K562 (cell line): ENCODE data around the gene TCHH. TPM values are rescaled to one million over a fixed set of nuclear protein-coding genes. Genes with fewer than 3 reads are reported as not detected.
A peak's percentile ranks its signal among the peaks of the same experiment; 100 is the strongest.

Source experiments
- ADNP ChIP-seq: fragments of 200-800 bp; sonication (Bioruptor generic); IDR thresholded peaks from 2 replicates; pipeline ENCODE4 v1.6.1; 2016; ENCODE audit warnings: missing genetic modification characterization, missing compliant biosample characterization
- BMI1 ChIP-seq: fragments of 150-350 bp; IDR thresholded peaks from 2 replicates; pipeline ENCODE4 v1.6.1; 2014; ENCODE audit warnings: low read length
- CC2D1A ChIP-seq: fragments of 450-650 bp; IDR thresholded peaks from 2 replicates; pipeline ENCODE4 v1.6.1; 2017; ENCODE audit warnings: mild to moderate bottlenecking
- CEBPG ChIP-seq, 3 experiments: fragments of 200-800 bp in 1 of 3; sonication (Bioruptor generic) in 1 of 3; sonication (generic) in 1 of 3; formaldehyde crosslinking in 1 of 3; IDR thresholded peaks in 2 of 3; conservative IDR thresholded peaks in 1 of 3; 2 replicates each; pipeline versions ENCODE4 v1.6.1 to v1.8.0; 2016 to 2022; ENCODE audit warnings: missing compliant biosample characterization in 2 of 3, missing genetic modification characterization in 2 of 3, mild to moderate bottlenecking in 1 of 3, missing genetic modification reagents in 1 of 3
- HCFC1 ChIP-seq: IDR thresholded peaks from 2 replicates; pipeline ENCODE4 v1.6.1; 2012; ENCODE audit warnings: low read depth, low read length, improper control_type of control experiment
- KDM4B ChIP-seq, 2 experiments: fragments of 450-650 bp in 1 of 2; sonication (generic) in 1 of 2; IDR thresholded peaks; 2 replicates each; pipeline ENCODE4 v1.6.1; 2016 to 2017; ENCODE audit warnings: borderline replicate concordance in 2 of 2, antibody characterized with exemption in 1 of 2, low read depth in 1 of 2, mild to moderate bottlenecking in 1 of 2
- PCBP2 ChIP-seq: fragments of 200-400 bp; formaldehyde crosslinking; IDR thresholded peaks from 2 replicates; pipeline ENCODE4 v1.6.1; 2018; ENCODE audit warnings: low read length, low read depth, mild to moderate bottlenecking, moderate library complexity; ENCODE audit not compliant: poor library complexity, severe bottlenecking
- RCOR1 ChIP-seq, 2 experiments: IDR thresholded peaks; 2 replicates each; pipeline ENCODE4 v1.6.1; 2012; ENCODE audit warnings: low read depth in 2 of 2, low read length in 2 of 2, borderline replicate concordance in 1 of 2, improper control_type of control experiment in 1 of 2
- TRIM24 ChIP-seq, 2 experiments: fragments of 450-650 bp; IDR thresholded peaks; 2 replicates each; pipeline ENCODE4 v1.6.1; 2016
- ZC3H8 ChIP-seq: fragments of 450-650 bp; IDR thresholded peaks from 2 replicates; pipeline ENCODE4 v1.6.1; 2017
- ZFPM2 ChIP-seq: fragments of 250-450 bp; sonication (Bioruptor Pico); IDR thresholded peaks from 2 replicates; pipeline ENCODE4 v1.5.1; 2022; ENCODE audit warnings: mild to moderate bottlenecking
- ZNF133 ChIP-seq: fragments of 250-450 bp; sonication (Bioruptor Pico); IDR thresholded peaks from 2 replicates; pipeline ENCODE4 v1.4.0; 2020; ENCODE audit warnings: mild to moderate bottlenecking
- polyA plus RNA-seq, 8 experiments: library from polyadenylated mRNA; depleted of rRNA in 4 of 8; stranded (reverse) in 5 of 8; unstranded in 3 of 8; fragments of >200 nt; fragmentation: Nextera tagmentation in 2 of 8; fragmentation: Illumina TruSeq in 1 of 8; extraction: Ambion mirVana in 2 of 8; extraction: Trizol in 1 of 8; gene quantifications; 2 replicates each; pipeline versions ENCODE4 v1.2.1 to v1.2.3, GENCODE V29; 2011 to 2014; ENCODE audit warnings: inconsistent platforms in 1 of 8, missing spikeins in 1 of 8
- total RNA-seq, 7 experiments: library from RNA; depleted of rRNA in 6 of 7; stranded (reverse); fragments of >200 nt in 6 of 7; fragmentation: Illumina TruSeq in 2 of 7; extraction: Trizol in 2 of 7; gene quantifications; 2 replicates each; pipeline versions ENCODE4 v1.2.1 to v1.2.3, GENCODE V29; 2011 to 2021; ENCODE audit warnings: low replicate concordance in 1 of 7
- TF ChIP-seq, protein P1 (sequence below): fragments of 250-450 bp; sonication (Bioruptor Pico); IDR thresholded peaks from 2 replicates; pipeline ENCODE4 v1.8.0; 2021; ENCODE audit warnings: moderate library complexity, mild to moderate bottlenecking, inconsistent platforms
- TF ChIP-seq, protein P2 (sequence below): IDR thresholded peaks from 3 replicates; pipeline ENCODE4 v1.6.1; 2011; ENCODE audit warnings: borderline replicate concordance, mild to moderate bottlenecking; ENCODE audit not compliant: insufficient read length, insufficient read depth
- TF ChIP-seq, protein P3 (sequence below): fragments of 200-400 bp; formaldehyde crosslinking; IDR thresholded peaks from 2 replicates; pipeline ENCODE4 v1.6.1; 2017; ENCODE audit warnings: mild to moderate bottlenecking, low read depth, low read length, moderate library complexity
- TF ChIP-seq, protein P4 (sequence below): fragments of 250-450 bp; sonication (Bioruptor Pico); IDR thresholded peaks from 2 replicates; pipeline ENCODE4 v1.4.0; 2020
- TF ChIP-seq, protein P5 (sequence below): fragments of 450-650 bp; formaldehyde crosslinking; IDR thresholded peaks from 2 replicates; pipeline ENCODE4 v1.4.0; 2020; ENCODE audit warnings: mild to moderate bottlenecking
- TF ChIP-seq, protein P6 (sequence below): sonication (generic); formaldehyde crosslinking; IDR thresholded peaks from 2 replicates; pipeline ENCODE4 v1.8.0; 2022; ENCODE audit warnings: mild to moderate bottlenecking, missing genetic modification reagents
- TF ChIP-seq, protein P7 (sequence below): fragments of 450-650 bp; IDR thresholded peaks from 2 replicates; pipeline ENCODE4 v1.6.1; 2016

TCHH gene
- total and polyA plus RNA-seq, 9 of the 15 experiments (the other 6 are each of a cell fraction or from before 2014, with no cell fraction given): not detected

DNA sequence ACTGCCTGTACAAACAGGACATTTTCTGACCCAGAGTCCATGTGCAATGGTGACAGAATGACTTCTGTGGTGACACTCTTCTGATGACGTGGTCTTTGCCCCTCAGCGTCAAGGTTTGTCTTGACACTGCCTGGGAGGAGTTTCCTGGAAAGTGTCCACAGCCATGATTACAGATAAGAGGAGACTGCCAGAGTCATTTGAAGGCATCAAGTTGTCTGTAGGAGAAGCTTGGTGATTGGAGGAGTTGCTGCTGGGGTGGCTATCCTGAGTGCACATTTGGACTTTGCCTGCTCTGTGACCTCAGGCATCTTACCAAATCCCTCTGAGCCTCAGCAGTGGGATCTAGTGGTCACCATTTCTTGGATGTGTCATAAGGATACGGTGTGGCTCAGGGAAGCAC is 44.1 kb downstream of the TCHH start (continued):
- TF ChIP-seq ZFPM2 (CRISPR knock-in tag) (no peak), HCFC1 (no peak), PCBP2 (no peak), CC2D1A (peak; percentile 72; the same call in 1 of the 2 replicates), TRIM24 (IDR thresholded peaks at IDR 0.05) (no peak), ZNF133 (CRISPR knock-in tag) (no peak), RCOR1 (IDR thresholded peaks at IDR 0.05; ENCODE audit: borderline replicate concordance in 1 of 2, low read depth in 2 of 2, low read length in 2 of 2) (peak in 1 of 2 experiments; percentile 77; a peak in 2 of 4 replicates), ZC3H8 (no peak), ADNP (tag) (no peak), BMI1 (no peak), CEBPG (CRISPR knock-in tag; IDR thresholded peaks at IDR 0.05) (no peak), CEBPG (tag; conservative IDR thresholded peaks at IDR 0.05 in 1 of 2, IDR thresholded peaks at IDR 0.05 in 1 of 2) (no peak), KDM4B (IDR thresholded peaks at IDR 0.05; ENCODE audit: borderline replicate concordance in 2 of 2, low read depth in 1 of 2) (no peak)
- TF ChIP-seq, protein P1, sequence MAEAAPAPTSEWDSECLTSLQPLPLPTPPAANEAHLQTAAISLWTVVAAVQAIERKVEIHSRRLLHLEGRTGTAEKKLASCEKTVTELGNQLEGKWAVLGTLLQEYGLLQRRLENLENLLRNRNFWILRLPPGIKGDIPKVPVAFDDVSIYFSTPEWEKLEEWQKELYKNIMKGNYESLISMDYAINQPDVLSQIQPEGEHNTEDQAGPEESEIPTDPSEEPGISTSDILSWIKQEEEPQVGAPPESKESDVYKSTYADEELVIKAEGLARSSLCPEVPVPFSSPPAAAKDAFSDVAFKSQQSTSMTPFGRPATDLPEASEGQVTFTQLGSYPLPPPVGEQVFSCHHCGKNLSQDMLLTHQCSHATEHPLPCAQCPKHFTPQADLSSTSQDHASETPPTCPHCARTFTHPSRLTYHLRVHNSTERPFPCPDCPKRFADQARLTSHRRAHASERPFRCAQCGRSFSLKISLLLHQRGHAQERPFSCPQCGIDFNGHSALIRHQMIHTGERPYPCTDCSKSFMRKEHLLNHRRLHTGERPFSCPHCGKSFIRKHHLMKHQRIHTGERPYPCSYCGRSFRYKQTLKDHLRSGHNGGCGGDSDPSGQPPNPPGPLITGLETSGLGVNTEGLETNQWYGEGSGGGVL (CRISPR knock-in tag): no peak
- TF ChIP-seq, protein P2, sequence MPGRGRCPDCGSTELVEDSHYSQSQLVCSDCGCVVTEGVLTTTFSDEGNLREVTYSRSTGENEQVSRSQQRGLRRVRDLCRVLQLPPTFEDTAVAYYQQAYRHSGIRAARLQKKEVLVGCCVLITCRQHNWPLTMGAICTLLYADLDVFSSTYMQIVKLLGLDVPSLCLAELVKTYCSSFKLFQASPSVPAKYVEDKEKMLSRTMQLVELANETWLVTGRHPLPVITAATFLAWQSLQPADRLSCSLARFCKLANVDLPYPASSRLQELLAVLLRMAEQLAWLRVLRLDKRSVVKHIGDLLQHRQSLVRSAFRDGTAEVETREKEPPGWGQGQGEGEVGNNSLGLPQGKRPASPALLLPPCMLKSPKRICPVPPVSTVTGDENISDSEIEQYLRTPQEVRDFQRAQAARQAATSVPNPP: no peak
- TF ChIP-seq, protein P3, sequence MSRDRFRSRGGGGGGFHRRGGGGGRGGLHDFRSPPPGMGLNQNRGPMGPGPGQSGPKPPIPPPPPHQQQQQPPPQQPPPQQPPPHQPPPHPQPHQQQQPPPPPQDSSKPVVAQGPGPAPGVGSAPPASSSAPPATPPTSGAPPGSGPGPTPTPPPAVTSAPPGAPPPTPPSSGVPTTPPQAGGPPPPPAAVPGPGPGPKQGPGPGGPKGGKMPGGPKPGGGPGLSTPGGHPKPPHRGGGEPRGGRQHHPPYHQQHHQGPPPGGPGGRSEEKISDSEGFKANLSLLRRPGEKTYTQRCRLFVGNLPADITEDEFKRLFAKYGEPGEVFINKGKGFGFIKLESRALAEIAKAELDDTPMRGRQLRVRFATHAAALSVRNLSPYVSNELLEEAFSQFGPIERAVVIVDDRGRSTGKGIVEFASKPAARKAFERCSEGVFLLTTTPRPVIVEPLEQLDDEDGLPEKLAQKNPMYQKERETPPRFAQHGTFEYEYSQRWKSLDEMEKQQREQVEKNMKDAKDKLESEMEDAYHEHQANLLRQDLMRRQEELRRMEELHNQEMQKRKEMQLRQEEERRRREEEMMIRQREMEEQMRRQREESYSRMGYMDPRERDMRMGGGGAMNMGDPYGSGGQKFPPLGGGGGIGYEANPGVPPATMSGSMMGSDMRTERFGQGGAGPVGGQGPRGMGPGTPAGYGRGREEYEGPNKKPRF: no peak
- TF ChIP-seq, protein P4, sequence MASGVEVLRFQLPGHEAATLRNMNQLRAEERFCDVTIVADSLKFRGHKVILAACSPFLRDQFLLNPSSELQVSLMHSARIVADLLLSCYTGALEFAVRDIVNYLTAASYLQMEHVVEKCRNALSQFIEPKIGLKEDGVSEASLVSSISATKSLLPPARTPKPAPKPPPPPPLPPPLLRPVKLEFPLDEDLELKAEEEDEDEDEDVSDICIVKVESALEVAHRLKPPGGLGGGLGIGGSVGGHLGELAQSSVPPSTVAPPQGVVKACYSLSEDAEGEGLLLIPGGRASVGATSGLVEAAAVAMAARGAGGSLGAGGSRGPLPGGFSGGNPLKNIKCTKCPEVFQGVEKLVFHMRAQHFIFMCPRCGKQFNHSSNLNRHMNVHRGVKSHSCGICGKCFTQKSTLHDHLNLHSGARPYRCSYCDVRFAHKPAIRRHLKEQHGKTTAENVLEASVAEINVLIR: peak; percentile 82
- TF ChIP-seq, protein P5, sequence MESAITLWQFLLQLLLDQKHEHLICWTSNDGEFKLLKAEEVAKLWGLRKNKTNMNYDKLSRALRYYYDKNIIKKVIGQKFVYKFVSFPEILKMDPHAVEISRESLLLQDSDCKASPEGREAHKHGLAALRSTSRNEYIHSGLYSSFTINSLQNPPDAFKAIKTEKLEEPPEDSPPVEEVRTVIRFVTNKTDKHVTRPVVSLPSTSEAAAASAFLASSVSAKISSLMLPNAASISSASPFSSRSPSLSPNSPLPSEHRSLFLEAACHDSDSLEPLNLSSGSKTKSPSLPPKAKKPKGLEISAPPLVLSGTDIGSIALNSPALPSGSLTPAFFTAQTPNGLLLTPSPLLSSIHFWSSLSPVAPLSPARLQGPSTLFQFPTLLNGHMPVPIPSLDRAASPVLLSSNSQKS (CRISPR knock-in tag): no peak
- TF ChIP-seq, protein P6, sequence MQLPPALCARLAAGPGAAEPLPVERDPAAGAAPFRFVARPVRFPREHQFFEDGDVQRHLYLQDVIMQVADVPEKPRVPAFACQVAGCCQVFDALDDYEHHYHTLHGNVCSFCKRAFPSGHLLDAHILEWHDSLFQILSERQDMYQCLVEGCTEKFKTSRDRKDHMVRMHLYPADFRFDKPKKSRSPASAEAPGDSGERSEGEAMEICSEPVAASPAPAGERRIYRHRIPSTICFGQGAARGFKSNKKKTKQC (CRISPR knock-in tag): no peak
- TF ChIP-seq, protein P7, sequence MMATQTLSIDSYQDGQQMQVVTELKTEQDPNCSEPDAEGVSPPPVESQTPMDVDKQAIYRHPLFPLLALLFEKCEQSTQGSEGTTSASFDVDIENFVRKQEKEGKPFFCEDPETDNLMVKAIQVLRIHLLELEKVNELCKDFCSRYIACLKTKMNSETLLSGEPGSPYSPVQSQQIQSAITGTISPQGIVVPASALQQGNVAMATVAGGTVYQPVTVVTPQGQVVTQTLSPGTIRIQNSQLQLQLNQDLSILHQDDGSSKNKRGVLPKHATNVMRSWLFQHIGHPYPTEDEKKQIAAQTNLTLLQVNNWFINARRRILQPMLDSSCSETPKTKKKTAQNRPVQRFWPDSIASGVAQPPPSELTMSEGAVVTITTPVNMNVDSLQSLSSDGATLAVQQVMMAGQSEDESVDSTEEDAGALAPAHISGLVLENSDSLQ: peak; percentile 84
